Activated naive CD4-positive, alpha-beta T cell treated with Interleukin-2 at 50 U/mL for 16 hours (primary cell): ENCODE measurements around the gene LMAN1.

Experiments
- DNase-seq: peaks from one replicate; pipeline ENCODE4 v3.0.0-alpha.2; 2020

LMAN1 gene

GRCh38 chr18:59358414-59358711 lies 702 bp downstream of the LMAN1 start:
- DNase-seq = no peak

GRCh38 chr18:59357928-59358327 lies 1.1 kb downstream of the LMAN1 start:
- peak; percentile 7 for DNase-seq

- no peak for DNase-seq
Observed at GRCh38 chr18:59354731-59355130, 4.3 kb downstream of the LMAN1 start.

- no peak for DNase-seq
Observed at GRCh38 chr18:59353079-59353680, 5.9 kb downstream of the LMAN1 start.

GRCh38 chr18:59352250-59352855 lies 6.7 kb downstream of the LMAN1 start:
- no peak for DNase-seq

- DNase-seq = no peak
Observed at GRCh38 chr18:59345556-59345955, 13.5 kb downstream of the LMAN1 start.

DNA sequence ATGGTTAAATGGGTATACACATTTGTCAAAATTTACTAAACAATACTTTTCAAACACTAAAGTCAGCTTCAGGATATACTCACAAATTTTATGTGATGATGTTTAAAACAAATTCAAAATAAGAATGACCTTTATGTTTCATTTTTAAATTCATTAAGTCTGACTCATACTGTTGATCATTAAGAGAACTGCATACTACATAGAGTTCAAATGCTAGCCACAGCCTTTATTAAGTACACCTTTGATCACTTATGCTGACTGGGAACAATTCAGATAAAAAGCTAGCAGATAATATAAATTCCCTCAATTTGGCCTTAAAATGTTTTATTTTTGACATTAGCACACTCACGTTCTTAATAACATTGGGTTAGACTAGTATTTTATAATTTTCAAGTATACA lies 14.1 kb downstream of the LMAN1 start:
- DNase-seq = no peak

- DNase-seq = no peak
Observed at GRCh38 chr18:59343926-59344325, 15.1 kb downstream of the LMAN1 start.

- DNase-seq = no peak
Observed at GRCh38 chr18:59340817-59341216, 18.2 kb downstream of the LMAN1 start.

DNA sequence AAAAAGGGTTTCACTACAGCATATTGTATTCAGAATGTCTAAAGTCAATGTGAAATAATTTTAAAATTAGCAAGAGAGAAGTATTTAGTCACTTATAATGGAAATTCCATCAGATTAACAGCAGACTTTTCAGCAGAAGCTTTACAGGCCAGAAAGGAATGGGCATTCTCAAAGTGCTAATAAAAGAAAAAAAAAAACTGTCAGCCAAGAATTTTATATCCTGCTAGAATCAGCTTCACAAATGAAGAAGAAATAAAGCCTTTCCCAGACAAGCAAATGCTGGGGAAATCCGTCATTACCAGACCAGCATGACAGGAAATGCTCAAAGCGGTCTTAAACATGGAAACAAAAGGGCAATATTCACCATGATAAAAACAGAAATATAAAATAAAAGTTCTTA lies 18.8 kb downstream of the LMAN1 start:
- no peak for DNase-seq

DNA sequence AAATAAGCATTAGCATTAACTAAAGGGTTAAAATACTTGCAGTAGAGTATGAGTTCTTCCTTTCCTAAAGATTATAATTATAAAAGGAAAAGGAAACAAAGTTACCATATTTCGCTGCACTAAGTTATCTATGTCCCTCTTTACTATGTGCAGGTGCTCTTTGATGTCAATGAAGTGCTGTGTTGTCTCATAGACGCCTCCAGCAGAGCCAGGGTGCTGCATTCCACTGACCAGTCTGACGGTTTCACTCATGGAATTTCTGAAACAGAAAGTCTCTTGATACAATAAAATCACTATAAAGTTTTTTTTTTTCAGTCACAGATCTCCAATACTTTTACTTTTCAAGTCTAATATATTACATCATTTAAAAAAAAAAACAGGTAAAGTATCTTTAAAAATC lies 26.1 kb downstream of the LMAN1 start:
- DNase-seq = no peak

- no peak for DNase-seq
Observed at GRCh38 chr18:59328683-59329082, 30.4 kb downstream of the LMAN1 start.

- no peak for DNase-seq
Observed at GRCh38 chr18:59325965-59326364, 33.1 kb downstream of the LMAN1 start.

DNA sequence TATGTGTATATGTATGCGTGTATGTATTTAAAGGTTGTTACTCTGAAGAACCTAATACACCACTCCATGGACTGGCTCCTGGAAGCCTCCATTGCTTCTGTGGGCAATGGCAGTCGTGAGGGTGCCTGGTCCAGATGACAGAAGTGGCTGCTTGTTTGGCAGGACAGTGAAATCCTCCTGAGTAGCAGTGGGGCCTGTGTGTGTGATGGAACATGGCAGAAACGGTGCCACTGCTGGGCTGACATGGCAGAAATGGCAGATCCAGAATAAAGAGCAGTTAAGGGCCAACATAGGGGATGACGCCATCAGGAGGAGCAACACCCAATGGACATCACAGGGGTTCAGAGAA lies 34.5 kb downstream of the LMAN1 start:
- no peak for DNase-seq

DNA sequence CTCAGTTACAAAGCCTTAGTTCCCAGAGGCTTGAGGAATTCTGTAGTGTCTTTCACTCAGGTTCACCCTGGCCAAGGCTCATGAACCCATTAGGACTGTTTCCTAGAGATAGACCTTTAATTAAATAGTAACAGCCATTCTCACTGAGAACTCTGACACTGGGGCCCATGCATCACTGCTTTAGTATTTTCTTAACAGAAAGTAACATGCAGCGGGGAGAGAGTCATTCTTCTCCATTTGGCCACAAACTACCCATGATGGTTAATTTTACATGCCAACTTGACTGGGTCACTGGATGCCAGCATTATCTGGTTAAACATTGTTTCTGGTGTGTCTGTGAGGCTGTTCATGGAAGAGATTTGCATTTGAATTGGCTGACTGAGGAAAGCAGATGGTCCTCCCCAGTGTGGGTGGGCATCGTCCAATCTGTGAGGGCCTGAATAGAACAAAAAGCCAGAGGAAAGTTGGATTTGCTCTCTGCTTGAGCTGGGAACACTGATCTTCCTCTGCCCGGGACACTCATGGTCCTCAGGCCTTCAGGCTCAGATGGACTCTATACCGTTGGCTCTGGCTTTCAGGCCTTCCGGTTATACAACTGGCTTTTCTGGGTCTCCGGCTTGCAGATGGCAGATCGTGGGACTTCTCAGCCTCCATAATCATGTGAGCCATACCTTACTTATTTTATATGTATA lies 35.0 kb downstream of the LMAN1 start:
- no peak for DNase-seq

- no peak for DNase-seq
Observed at GRCh38 chr18:59318460-59319050, 40.5 kb downstream of the LMAN1 start, which contains the start of gene CPLX4. Gene CPLX4 (minus strand): TSS chr18:59318649. CDS start chr18:59318462, 187 bp downstream.

DNA sequence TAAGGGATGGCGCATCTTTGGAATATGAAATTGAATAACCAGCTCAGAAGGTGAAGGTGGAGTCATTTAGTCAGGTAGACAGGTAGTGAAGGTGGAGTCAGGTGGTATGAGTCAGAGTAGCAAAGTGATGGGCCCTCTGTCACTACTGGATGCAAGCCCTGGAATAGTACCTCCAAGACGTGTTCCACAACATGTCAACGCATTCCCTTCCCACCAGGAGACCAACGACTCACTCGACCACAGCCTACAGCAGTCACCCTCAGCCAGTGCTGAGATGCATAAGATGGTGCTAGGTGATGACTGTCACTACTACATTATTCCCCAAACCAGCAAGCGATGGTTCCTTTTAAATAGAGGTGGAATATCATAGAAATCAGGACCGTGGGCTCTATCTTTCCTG lies 47.4 kb downstream of the LMAN1 start:
- no peak for DNase-seq

- DNase-seq = no peak
Observed at GRCh38 chr18:59308938-59309260, 50.2 kb downstream of the LMAN1 start.

DNA sequence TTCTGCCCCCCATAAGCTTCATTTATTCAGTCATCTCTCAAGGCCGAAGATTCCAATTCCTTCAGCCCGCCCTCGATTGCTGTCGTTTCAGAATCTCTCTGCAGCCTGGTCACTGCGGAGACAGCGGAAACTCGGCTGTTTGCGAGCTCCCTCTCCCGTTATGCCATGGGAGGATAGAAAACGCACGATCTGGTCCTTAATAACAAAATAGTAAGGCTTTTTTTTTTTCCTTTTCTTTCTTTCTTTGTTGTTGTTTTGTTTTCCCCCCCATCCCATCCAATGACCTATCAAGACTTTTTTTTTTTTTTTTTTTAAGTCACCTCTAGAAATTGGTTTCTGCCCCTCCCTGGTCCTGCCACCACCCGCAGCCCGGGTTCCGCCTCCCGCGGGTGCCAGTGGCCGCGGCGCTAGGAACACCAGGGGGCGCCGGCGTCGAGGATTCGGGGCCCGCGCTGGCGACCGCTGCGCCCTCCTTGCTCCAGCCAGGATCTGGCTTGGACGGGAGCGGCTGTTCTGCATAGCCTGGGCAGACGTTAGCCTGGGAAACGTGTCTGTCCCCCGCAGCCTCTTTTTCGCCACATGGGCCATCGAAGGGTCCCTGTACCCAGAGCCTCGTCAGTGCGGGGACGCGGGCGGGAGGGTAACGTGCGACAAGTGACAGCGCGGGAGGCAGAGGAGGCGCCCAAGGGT lies 50.7 kb downstream of the LMAN1 start:
- peak; percentile 72 for DNase-seq

GRCh38 chr18:59306640-59307039 lies 52.4 kb downstream of the LMAN1 start:
- DNase-seq = no peak

DNA sequence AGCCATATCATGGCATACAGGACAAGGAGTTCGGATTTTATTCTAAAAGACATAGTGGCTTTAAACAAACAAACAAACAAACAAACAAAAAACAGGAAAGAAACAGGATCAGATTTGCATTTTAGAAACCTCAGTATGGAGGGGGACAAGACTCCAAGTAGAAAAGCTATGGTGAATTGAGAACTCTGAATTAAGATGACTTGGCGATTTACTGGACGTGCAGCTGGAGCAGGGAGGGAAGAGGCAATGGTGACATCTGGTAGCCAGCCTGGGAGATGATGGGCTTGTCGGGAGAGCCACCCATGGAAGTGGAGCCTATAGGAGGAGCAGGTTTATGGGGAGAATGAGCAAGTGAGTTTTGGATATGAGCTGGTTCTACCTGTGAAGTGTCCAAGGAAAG lies 53.8 kb downstream of the LMAN1 start:
- no peak for DNase-seq

- no peak for DNase-seq
Observed at GRCh38 chr18:59303656-59304195, 55.3 kb downstream of the LMAN1 start.

DNA sequence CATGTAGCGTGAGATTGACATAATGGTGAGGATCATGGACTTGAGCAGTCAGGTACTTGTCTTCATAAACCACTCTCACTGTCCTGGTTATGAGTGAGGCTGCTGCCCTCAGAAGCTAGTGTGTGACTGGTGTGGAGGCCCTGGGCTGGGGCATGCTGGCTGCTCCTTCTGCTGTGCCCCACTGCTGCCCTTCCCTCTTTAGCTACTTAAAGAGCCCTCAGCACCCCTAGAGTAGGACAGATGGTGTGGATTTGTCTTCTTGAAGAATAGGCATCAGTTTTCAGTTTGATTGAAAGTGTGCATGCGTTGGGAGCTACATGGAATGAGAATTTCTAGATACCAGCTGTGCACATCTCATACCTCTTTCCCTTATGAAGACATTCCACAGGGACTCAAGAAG lies 56.1 kb downstream of the LMAN1 start:
- DNase-seq = no peak

DNA sequence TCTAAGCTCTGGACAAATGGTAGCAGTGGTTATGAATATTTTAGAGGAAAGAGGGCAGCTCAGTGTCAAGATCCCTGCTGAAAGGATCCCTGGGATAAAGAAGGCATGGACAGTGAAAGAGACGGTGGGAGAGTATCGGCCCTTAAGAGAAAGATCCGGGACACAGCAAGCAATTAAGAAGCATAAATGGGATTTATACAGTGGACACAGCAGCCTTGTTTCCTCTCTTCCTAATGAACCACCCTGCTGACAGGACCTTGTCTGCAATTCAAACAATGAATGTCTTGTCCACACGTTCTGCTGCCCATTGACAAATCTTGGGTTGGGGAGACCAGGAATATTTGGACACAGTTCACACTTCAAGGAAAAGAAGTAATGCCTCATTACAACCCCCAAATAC lies 57.1 kb downstream of the LMAN1 start:
- no peak for DNase-seq
